ENCODE results near the gene SYT15. TPM values are rescaled to one million over a fixed set of nuclear protein-coding genes. Genes with fewer than 3 reads are reported as not detected.

The SYT15 gene
- total and polyA plus RNA-seq, 10 of the 15 experiments (the other 5 are each of a cell fraction or from before 2014, with no cell fraction given): 0.03 to 0.67 (median 0.15) TPM

- TF ChIP-seq E2F8 (IDR thresholded peaks at IDR 0.05; ENCODE audit: low read depth, partially characterized antibody) (no peak), ZNF217 (IDR thresholded peaks at IDR 0.05) (no peak), CHD2 (IDR thresholded peaks at IDR 0.05; ENCODE audit: borderline replicate concordance, low read depth, low read length) (no peak), SMARCA5 (IDR thresholded peaks at IDR 0.05) (no peak), PRDM15 (CRISPR knock-in tag; IDR thresholded peaks at IDR 0.05) (no peak)
- TF ChIP-seq, protein P1, sequence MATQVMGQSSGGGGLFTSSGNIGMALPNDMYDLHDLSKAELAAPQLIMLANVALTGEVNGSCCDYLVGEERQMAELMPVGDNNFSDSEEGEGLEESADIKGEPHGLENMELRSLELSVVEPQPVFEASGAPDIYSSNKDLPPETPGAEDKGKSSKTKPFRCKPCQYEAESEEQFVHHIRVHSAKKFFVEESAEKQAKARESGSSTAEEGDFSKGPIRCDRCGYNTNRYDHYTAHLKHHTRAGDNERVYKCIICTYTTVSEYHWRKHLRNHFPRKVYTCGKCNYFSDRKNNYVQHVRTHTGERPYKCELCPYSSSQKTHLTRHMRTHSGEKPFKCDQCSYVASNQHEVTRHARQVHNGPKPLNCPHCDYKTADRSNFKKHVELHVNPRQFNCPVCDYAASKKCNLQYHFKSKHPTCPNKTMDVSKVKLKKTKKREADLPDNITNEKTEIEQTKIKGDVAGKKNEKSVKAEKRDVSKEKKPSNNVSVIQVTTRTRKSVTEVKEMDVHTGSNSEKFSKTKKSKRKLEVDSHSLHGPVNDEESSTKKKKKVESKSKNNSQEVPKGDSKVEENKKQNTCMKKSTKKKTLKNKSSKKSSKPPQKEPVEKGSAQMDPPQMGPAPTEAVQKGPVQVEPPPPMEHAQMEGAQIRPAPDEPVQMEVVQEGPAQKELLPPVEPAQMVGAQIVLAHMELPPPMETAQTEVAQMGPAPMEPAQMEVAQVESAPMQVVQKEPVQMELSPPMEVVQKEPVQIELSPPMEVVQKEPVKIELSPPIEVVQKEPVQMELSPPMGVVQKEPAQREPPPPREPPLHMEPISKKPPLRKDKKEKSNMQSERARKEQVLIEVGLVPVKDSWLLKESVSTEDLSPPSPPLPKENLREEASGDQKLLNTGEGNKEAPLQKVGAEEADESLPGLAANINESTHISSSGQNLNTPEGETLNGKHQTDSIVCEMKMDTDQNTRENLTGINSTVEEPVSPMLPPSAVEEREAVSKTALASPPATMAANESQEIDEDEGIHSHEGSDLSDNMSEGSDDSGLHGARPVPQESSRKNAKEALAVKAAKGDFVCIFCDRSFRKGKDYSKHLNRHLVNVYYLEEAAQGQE (IDR thresholded peaks at IDR 0.05; ENCODE audit: low read depth, low read length): no peak
These were observed 30.3 kb upstream of the SYT15 start (continued) for GRCh38 chr10:46548498-46549090.
